Suprapubic skin (tissue), 4 donors: Measurements from ENCODE around the gene DIABLO. TPM values are rescaled to one million over a fixed set of nuclear protein-coding genes. Genes with fewer than 3 reads are reported as not detected.
A peak's percentile ranks its signal among the peaks of the same experiment; 100 is the strongest.

Experiments used
- DNase-seq, 2 donors: peaks; one replicate each; pipeline ENCODE4 v3.0.0-alpha.2; 2019; ENCODE audit warnings: low spot score in 2 of 2
- H3K27ac ChIP-seq: fragments of 200-600 bp; sonication (generic); one replicate; pipeline ENCODE4 v1.5.1; 2019
- H3K27me3 ChIP-seq: fragments of 200-600 bp; sonication (generic); one replicate; pipeline ENCODE4 v1.5.1; 2019
- H3K36me3 ChIP-seq: fragments of 200-600 bp; sonication (generic); one replicate; pipeline ENCODE4 v1.5.1; 2019
- H3K4me1 ChIP-seq: fragments of 200-600 bp; sonication (generic); one replicate; pipeline ENCODE4 v1.5.1; 2019
- H3K4me3 ChIP-seq: fragments of 200-600 bp; sonication (generic); one replicate; pipeline ENCODE4 v1.5.1; 2019; ENCODE audit warnings: mild to moderate bottlenecking
- H3K9me3 ChIP-seq: fragments of 200-600 bp; sonication (generic); one replicate; pipeline ENCODE4 v1.5.1; 2019
- CTCF ChIP-seq, 2 donors: fragments of 200-600 bp in 1 of 2; fragments of 450-650 bp in 1 of 2; sonication (generic) in 1 of 2; IDR thresholded peaks; one replicate each; pipeline ENCODE4 v1.5.1; 2016 to 2019; ENCODE audit warnings: antibody characterized with exemption in 2 of 2, mild to moderate bottlenecking in 1 of 2, moderate library complexity in 1 of 2
- EP300 ChIP-seq: sonication (generic); formaldehyde crosslinking; IDR thresholded peaks from one replicate; pipeline ENCODE4 v1.6.1; 2017; ENCODE audit warnings: antibody characterized with exemption
- POLR2A ChIP-seq, 2 donors: fragments of 450-650 bp; IDR thresholded peaks; one replicate each; pipeline ENCODE4 v1.6.1; 2017; ENCODE audit warnings: antibody characterized with exemption in 2 of 2, mild to moderate bottlenecking in 2 of 2, moderate library complexity in 2 of 2
- POLR2AphosphoS5 ChIP-seq, 3 donors: sonication (generic); formaldehyde crosslinking; IDR thresholded peaks; one replicate each; pipeline ENCODE4 v1.6.1; 2017; ENCODE audit warnings: antibody characterized with exemption in 3 of 3
- WGBS: methylation state at CpG from one replicate; pipeline ENCODE4 v1.1.5; 2018; 5-methylcytosine and 5-hydroxymethylcytosine counted together
- total RNA-seq, 4 donors: library from RNA; depleted of rRNA; stranded (reverse); fragments of >200 nt; gene quantifications; one replicate each; pipeline ENCODE4 v1.1.0, GENCODE V29; 2016

Gene DIABLO
- total RNA-seq, 4 donors from 2014 or later, result 33.3 to 58.3 (median 53.3) TPM

GRCh38 chr12:122190842-122191668 lies 34.8 kb downstream of the DIABLO start:
- H3K4me1 ChIP-seq, result no peaks in the 10 kb centered on the region
- no peak for DNase-seq
- H3K4me3 ChIP-seq, result no peak overlapping the region
- WGBS, result 67% methylated on average over 18 of the region's 18 CpGs
- peak; percentile 15 to 68 for TF ChIP-seq CTCF (IDR thresholded peaks at IDR 0.05)
- no peak for TF ChIP-seq POLR2AphosphoS5 (IDR thresholded peaks at IDR 0.05)
- H3K36me3 ChIP-seq, result no peaks in the 10 kb centered on the region
- peaks cover 15% of the 10 kb centered on the region for H3K27me3 ChIP-seq
- no peak overlapping the region for H3K27ac ChIP-seq
- no peaks in the 10 kb centered on the region for H3K9me3 ChIP-seq

- H3K27ac ChIP-seq, result no peak overlapping the region
- H3K4me1 ChIP-seq, result no peaks in the 10 kb centered on the region
- H3K4me3 ChIP-seq, result no peak overlapping the region
- H3K27me3 ChIP-seq, result peaks cover 15% of the 10 kb centered on the region
- no peak for TF ChIP-seq POLR2A (IDR thresholded peaks at IDR 0.05)
- no peak for TF ChIP-seq CTCF (IDR thresholded peaks at IDR 0.05)
- DNase-seq, result no peak
- no peaks in the 10 kb centered on the region for H3K36me3 ChIP-seq
- 86% methylated on average over 26 of the region's 34 CpGs for WGBS
- no peaks in the 10 kb centered on the region for H3K9me3 ChIP-seq
These were observed 36.0 kb downstream of the DIABLO start for GRCh38 chr12:122189626-122190475.

DNA sequence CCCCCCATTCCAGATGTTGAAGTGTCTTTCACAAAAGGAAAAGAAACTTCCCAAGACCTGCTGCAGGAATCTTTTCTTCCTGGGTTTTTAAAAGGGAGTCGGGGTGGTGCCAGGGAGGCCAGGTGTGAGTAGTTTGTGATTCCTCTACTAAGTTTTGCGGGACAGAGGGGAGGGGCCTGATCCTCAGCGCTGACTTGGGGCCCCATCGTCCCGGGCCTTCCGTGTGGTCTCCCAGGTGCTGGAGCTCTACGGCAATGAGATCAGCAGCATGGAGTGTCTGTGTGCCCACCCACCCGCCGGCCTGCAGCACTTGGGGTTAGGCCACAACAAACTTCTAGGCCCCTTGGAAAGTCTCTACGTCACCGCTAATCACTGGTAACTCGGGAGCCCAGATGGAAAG lies 38.4 kb downstream of the DIABLO start:
- DNase-seq, result no peak
- TF ChIP-seq POLR2AphosphoS5 (IDR thresholded peaks at IDR 0.05) (no peak), CTCF (IDR thresholded peaks at IDR 0.05) (no peak)
- Histone ChIP-seq H3K9me3 (no peaks in the 10 kb centered on the region), H3K4me1 (peaks cover 10% of the 10 kb centered on the region), H3K4me3 (no peak overlapping the region), H3K27me3 (peaks cover 10% of the 10 kb centered on the region), H3K27ac (no peak overlapping the region), H3K36me3 (no peaks in the 10 kb centered on the region)
- WGBS, result 55% methylated on average over 10 of the region's 12 CpGs

DNA sequence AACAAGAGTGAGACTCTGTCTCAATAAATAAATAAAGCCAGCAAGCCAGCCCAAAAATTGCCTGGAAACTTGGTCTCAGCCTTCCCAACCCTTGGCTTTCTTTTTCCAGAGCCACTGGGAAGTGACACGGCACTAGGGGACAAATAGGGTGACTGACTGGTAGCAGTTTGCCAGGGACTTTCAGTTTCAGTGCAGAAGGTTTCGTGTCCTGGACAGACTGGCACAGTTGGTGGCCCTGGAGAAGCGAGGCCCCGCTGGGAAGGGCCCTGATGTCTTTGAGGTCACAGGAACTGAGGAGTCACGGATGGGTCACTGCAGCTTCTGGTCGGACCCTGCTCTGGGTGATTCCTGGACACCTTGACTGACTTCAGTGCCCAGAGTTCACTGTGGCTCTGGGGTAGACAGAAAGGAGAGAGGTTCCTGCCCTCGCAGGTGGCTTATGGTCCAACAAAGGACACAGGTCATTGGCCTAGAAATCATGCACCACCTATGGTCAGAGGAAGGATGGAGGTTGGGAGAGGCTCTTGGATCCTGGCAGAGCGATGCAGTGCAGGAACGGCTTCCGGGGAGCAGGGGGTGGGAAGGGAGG lies 40.3 kb downstream of the DIABLO start:
- DNase-seq, result no peak
- no peak overlapping the region for H3K27ac ChIP-seq
- no peak for TF ChIP-seq POLR2A (IDR thresholded peaks at IDR 0.05)
- peaks cover 10% of the 10 kb centered on the region for H3K4me1 ChIP-seq
- H3K27me3 ChIP-seq, result peaks cover 7% of the 10 kb centered on the region
- no peaks in the 10 kb centered on the region for H3K36me3 ChIP-seq
- H3K4me3 ChIP-seq, result no peak overlapping the region
- 91% methylated on average over 10 of the region's 10 CpGs for WGBS
- H3K9me3 ChIP-seq, result no peaks in the 10 kb centered on the region

DNA sequence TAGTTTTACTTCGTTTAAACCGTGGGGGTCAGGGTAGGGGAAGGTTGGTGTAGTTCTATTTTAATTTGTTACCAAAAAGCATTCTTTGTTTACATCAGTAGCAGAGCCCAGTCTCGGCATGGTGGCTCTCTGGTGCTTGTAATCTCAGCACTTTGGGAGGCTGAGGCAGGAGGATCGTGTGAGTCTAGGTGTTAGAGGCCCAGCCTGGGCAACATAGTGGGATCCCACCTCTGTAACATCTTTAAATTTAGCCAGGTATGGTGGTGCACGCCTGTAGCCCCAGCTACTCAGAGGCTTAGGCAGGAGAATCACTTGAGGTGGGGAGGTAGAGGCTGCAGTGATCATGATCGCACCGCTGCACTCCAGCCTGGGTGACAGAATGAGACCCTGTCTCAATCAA lies 40.8 kb downstream of the DIABLO start:
- DNase-seq, result no peak

GRCh38 chr12:122184517-122184916 lies 41.3 kb downstream of the DIABLO start:
- peaks cover 10% of the 10 kb centered on the region for H3K4me1 ChIP-seq
- DNase-seq, result no peak
- 84% methylated on average over 16 of the region's 18 CpGs for WGBS
- H3K27ac ChIP-seq, result no peak overlapping the region
- H3K4me3 ChIP-seq, result no peak overlapping the region
- peaks cover 7% of the 10 kb centered on the region for H3K27me3 ChIP-seq
- TF ChIP-seq CTCF (IDR thresholded peaks at IDR 0.05) (no peak), POLR2AphosphoS5 (IDR thresholded peaks at IDR 0.05) (no peak), POLR2A (IDR thresholded peaks at IDR 0.05) (no peak), EP300 (no peak)
- no peaks in the 10 kb centered on the region for H3K9me3 ChIP-seq
- no peaks in the 10 kb centered on the region for H3K36me3 ChIP-seq

More for the DNA sequence above, 40.8 kb downstream of the DIABLO start:
- TF ChIP-seq POLR2AphosphoS5 (IDR thresholded peaks at IDR 0.05), result no peak
- H3K4me3 ChIP-seq, result no peak overlapping the region
- no peaks in the 10 kb centered on the region for H3K9me3 ChIP-seq
- WGBS, result 99% methylated on average over 7 of the region's 7 CpGs
- no peak overlapping the region for H3K27ac ChIP-seq
- H3K4me1 ChIP-seq, result peaks cover 10% of the 10 kb centered on the region
- H3K27me3 ChIP-seq, result peaks cover 7% of the 10 kb centered on the region
- H3K36me3 ChIP-seq, result no peaks in the 10 kb centered on the region
